Ovary (tissue), 9 donors: ENCODE data around the gene RACK1. TPM values are rescaled to one million over a fixed set of nuclear protein-coding genes. Genes with fewer than 3 reads are reported as not detected.

Experiments used
- DNase-seq, 5 donors: peaks; one replicate each; pipeline ENCODE4 v3.0.0-alpha.2; 2019 to 2020
- H3K27ac ChIP-seq, 2 donors: fragments of 200-600 bp; one replicate each; pipeline versions ENCODE4 v1.5.1 to v1.8.0; 2019 to 2022
- H3K27me3 ChIP-seq: fragments of 200-600 bp; one replicate; pipeline ENCODE4 v1.8.0; 2022
- H3K36me3 ChIP-seq: fragments of 200-600 bp; sonication (generic); one replicate; pipeline ENCODE4 v1.5.1; 2019
- H3K4me1 ChIP-seq: one replicate; pipeline ENCODE4 v1.8.1; 2013; ENCODE audit warnings: mild to moderate bottlenecking, moderate library complexity; ENCODE audit not compliant: insufficient read depth
- H3K4me3 ChIP-seq: fragments of 200-600 bp; sonication (generic); one replicate; pipeline ENCODE4 v1.5.1; 2017
- H3K9me3 ChIP-seq, 2 donors: fragments of 200-600 bp in 1 of 2; sonication (generic) in 1 of 2; one replicate each; pipeline versions ENCODE4 v1.5.1 to v1.8.1; 2013 to 2019; ENCODE audit warnings: mild to moderate bottlenecking in 1 of 2, moderate library complexity in 1 of 2
- CTCF ChIP-seq, 3 donors: fragments of 450-650 bp in 2 of 3; fragments of 200-600 bp in 1 of 3; IDR thresholded peaks; one replicate each; pipeline versions ENCODE4 v1.5.1 to v1.8.0; 2016 to 2022; ENCODE audit warnings: antibody characterized with exemption in 3 of 3, mild to moderate bottlenecking in 1 of 3
- EP300 ChIP-seq: sonication (generic); formaldehyde crosslinking; IDR thresholded peaks from one replicate; pipeline ENCODE4 v1.6.1; 2017; ENCODE audit warnings: antibody characterized with exemption
- POLR2A ChIP-seq: fragments of 450-650 bp; IDR thresholded peaks from one replicate; pipeline ENCODE4 v1.6.1; 2017; ENCODE audit warnings: antibody characterized with exemption, mild to moderate bottlenecking, moderate library complexity
- WGBS, 3 donors: extraction: QIAGEN DNeasy Blood & Tissue Kit in 1 of 3; methylation state at CpG; one replicate each; pipeline versions ENCODE4 v1.1.5 to v1.1.7; 2013 to 2017; 5-methylcytosine and 5-hydroxymethylcytosine counted together
- intact Hi-C, 4 donors: fragments of 100-400 bp; cut with DNase I; formaldehyde crosslinking; loops; one replicate each; pipeline versions ENCODE4 v1.11.0 to v1.15.1; 2022 to 2023
- polyA plus RNA-seq, 2 donors: library from polyadenylated mRNA; stranded (reverse); fragments of 200-250 nt in 1 of 2; fragments of 350-450 nt in 1 of 2; fragmentation: Illumina TruSeq in 1 of 2; extraction: RNeasy Lipid Tissue Mini Kit (QIAGEN cat#74804) in 1 of 2; gene quantifications; one replicate each; pipeline ENCODE4 v1.2.3, GENCODE V29; 2013 to 2014
- total RNA-seq, 7 donors: library from RNA; depleted of rRNA in 2 of 7; stranded (reverse); fragments of >200 nt in 2 of 7; fragmentation: NEBNext Ultra II Directional in 3 of 7; extraction: Animal tissue kit (Norgen Biotek cat#: 25700) in 3 of 7; gene quantifications; one replicate each; pipeline versions ENCODE4 v1.1.0 to v1.2.4, GENCODE V29; 2016 to 2023
- donor health status: DM: no; HTN: no; CAD: no; lungs with moderate emphysema.
- donor health status: DM: no; HTN: no; CAD: no.
- donor health status: Bipolar disorder and iron deficiency.
- donor health status: DM: yes; HTN: yes; CAD: no.
- donor health status: DM: no; HTN: no; CAD: no.
- donor health status: DM: yes; HTN: yes; CAD: no.

Gene RACK1
- total and polyA plus RNA-seq, 9 donors = 2,570 to 4,895 (median 3,203) TPM

- Histone ChIP-seq H3K4me1 (peaks cover 14% of the 10 kb centered on the region), H3K27ac (no peak overlapping the region), H3K27me3 (no peaks in the 10 kb centered on the region), H3K9me3 (no peaks in the 10 kb centered on the region), H3K4me3 (no peak overlapping the region), H3K36me3 (no peaks in the 10 kb centered on the region)
- 30 to 43% (median 33%) methylated on average over 6 of the region's 6 CpGs for WGBS, 3 donors
- intact Hi-C loops = loop anchor here in 1 of 4 donors (10.0 kb wide), 1 partner anchor 427 kb away; no protein-coding TSS in a partner anchor
- no peak for DNase-seq
- no peak for TF ChIP-seq CTCF (IDR thresholded peaks at IDR 0.05)
These were observed 2.2 kb downstream of the RACK1 start for GRCh38 chr5:181241393-181241975.

- WGBS, 3 donors = 86 to 91% (median 90%) methylated on average over 9 of the region's 9 CpGs
- DNase-seq = peak in 1 of 5 donors; percentile 12
- Histone ChIP-seq H3K27me3 (no peaks in the 10 kb centered on the region), H3K4me3 (no peak overlapping the region), H3K9me3 (no peaks in the 10 kb centered on the region), H3K4me1 (peaks cover 4% of the 10 kb centered on the region), H3K36me3 (no peaks in the 10 kb centered on the region), H3K27ac (no peak overlapping the region)
- intact Hi-C loops = no loop called here
- TF ChIP-seq POLR2A (no peak), EP300 (no peak), CTCF (IDR thresholded peaks at IDR 0.05) (no peak)
These were observed 4.5 kb downstream of the RACK1 start for GRCh38 chr5:181239062-181239663.

- TF ChIP-seq POLR2A (no peak), EP300 (no peak), CTCF (IDR thresholded peaks at IDR 0.05) (no peak)
- H3K4me1 ChIP-seq = peaks cover 4% of the 10 kb centered on the region
- H3K4me3 ChIP-seq = no peak overlapping the region
- H3K9me3 ChIP-seq = no peaks in the 10 kb centered on the region
- no peak for DNase-seq
- H3K27ac ChIP-seq = no peak overlapping the region
- intact Hi-C loops = no loop called here
- WGBS, 3 donors = 86 to 88% (median 87%) methylated on average over 5 of the region's 5 CpGs
- no peaks in the 10 kb centered on the region for H3K27me3 ChIP-seq
- H3K36me3 ChIP-seq = no peaks in the 10 kb centered on the region
These were observed 5.8 kb downstream of the RACK1 start for GRCh38 chr5:181237729-181238385.

GRCh38 chr5:181236954-181237641, 6.6 kb downstream of the RACK1 start:
- intact Hi-C loops = no loop called here
- DNase-seq = no peak
- Histone ChIP-seq H3K36me3 (no peaks in the 10 kb centered on the region), H3K4me3 (no peak overlapping the region), H3K27me3 (no peaks in the 10 kb centered on the region), H3K27ac (no peak overlapping the region), H3K9me3 (no peaks in the 10 kb centered on the region), H3K4me1 (peaks cover 2% of the 10 kb centered on the region)
- 74 to 80% (median 75%) methylated on average over 10 of the region's 10 CpGs for WGBS, 3 donors
- TF ChIP-seq CTCF (IDR thresholded peaks at IDR 0.05) (no peak), EP300 (no peak), POLR2A (no peak)
